A673 (cell line): ENCODE data around the gene CASQ2.

Experiments used
- CTCF ChIP-seq: fragments of 300-800, 200-600 bp; sonication (generic); conservative IDR thresholded peaks from 2 replicates; pipeline ENCODE4 v1.5.1; 2017; ENCODE audit warnings: low read depth, mild to moderate bottlenecking, antibody characterized with exemption, low read length, moderate library complexity, mixed read lengths
- EZH2 ChIP-seq: fragments of 200-600 bp; sonication (generic); IDR thresholded peaks from 2 replicates; pipeline ENCODE4 v1.6.1; 2017; ENCODE audit warnings: borderline replicate concordance, low read depth, mild to moderate bottlenecking, mixed read lengths, antibody characterized with exemption, low read length; ENCODE audit not compliant: poor library complexity, severe bottlenecking

DNA sequence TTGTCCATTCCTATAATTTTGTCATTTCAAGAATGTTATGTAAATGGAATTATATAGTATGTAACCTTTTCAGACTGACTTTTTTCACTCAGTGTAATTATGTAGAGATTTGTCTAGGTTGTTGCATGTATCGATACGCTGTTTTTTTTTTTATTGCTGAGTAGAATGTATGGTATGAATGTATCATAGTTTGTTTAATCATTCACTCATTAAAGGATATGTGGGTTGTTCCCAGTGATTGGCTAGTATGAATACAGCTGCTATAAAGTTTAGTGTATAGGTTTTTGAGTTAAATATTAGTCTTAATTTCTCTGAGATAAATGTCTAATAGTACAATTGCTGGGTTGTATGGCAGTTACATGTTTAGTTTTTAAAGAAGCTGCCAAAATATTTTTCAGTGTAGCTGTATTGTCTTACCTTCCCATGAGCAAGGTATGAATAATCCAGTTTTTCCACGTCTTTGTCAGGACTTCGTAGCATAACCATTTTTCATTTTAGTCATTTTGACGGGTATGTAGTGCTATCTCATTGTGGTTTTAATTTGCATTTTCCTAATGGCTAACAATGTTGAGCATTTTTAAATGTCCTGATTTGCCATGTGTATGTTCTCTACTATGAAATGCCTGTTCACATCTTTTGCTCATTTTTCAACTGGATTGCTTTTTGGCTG lies 22.4 kb downstream of the CASQ2 start:
- no peak for TF ChIP-seq CTCF
- no peak for TF ChIP-seq EZH2
